ENCODE data around the gene ELMO1. TPM values are rescaled to one million over a fixed set of nuclear protein-coding genes. Genes with fewer than 3 reads are reported as not detected.

Gene ELMO1
- total and polyA plus RNA-seq, 10 of the 15 experiments (the other 5 are each of a cell fraction or from before 2014, with no cell fraction given) = 22.6 to 85.9 (median 56.6) TPM

- TF ChIP-seq, protein P1, sequence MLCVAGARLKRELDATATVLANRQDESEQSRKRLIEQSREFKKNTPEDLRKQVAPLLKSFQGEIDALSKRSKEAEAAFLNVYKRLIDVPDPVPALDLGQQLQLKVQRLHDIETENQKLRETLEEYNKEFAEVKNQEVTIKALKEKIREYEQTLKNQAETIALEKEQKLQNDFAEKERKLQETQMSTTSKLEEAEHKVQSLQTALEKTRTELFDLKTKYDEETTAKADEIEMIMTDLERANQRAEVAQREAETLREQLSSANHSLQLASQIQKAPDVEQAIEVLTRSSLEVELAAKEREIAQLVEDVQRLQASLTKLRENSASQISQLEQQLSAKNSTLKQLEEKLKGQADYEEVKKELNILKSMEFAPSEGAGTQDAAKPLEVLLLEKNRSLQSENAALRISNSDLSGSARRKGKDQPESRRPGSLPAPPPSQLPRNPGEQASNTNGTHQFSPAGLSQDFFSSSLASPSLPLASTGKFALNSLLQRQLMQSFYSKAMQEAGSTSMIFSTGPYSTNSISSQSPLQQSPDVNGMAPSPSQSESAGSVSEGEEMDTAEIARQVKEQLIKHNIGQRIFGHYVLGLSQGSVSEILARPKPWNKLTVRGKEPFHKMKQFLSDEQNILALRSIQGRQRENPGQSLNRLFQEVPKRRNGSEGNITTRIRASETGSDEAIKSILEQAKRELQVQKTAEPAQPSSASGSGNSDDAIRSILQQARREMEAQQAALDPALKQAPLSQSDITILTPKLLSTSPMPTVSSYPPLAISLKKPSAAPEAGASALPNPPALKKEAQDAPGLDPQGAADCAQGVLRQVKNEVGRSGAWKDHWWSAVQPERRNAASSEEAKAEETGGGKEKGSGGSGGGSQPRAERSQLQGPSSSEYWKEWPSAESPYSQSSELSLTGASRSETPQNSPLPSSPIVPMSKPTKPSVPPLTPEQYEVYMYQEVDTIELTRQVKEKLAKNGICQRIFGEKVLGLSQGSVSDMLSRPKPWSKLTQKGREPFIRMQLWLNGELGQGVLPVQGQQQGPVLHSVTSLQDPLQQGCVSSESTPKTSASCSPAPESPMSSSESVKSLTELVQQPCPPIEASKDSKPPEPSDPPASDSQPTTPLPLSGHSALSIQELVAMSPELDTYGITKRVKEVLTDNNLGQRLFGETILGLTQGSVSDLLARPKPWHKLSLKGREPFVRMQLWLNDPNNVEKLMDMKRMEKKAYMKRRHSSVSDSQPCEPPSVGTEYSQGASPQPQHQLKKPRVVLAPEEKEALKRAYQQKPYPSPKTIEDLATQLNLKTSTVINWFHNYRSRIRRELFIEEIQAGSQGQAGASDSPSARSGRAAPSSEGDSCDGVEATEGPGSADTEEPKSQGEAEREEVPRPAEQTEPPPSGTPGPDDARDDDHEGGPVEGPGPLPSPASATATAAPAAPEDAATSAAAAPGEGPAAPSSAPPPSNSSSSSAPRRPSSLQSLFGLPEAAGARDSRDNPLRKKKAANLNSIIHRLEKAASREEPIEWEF (IDR thresholded peaks at IDR 0.05; ENCODE audit: insufficient replicate concordance, low read depth, low read length) = no peak
- TF ChIP-seq SPI1 (IDR thresholded peaks at IDR 0.05; ENCODE audit: borderline replicate concordance, insufficient read depth, low read depth, low read length) = no peak
- TF ChIP-seq, protein P2, sequence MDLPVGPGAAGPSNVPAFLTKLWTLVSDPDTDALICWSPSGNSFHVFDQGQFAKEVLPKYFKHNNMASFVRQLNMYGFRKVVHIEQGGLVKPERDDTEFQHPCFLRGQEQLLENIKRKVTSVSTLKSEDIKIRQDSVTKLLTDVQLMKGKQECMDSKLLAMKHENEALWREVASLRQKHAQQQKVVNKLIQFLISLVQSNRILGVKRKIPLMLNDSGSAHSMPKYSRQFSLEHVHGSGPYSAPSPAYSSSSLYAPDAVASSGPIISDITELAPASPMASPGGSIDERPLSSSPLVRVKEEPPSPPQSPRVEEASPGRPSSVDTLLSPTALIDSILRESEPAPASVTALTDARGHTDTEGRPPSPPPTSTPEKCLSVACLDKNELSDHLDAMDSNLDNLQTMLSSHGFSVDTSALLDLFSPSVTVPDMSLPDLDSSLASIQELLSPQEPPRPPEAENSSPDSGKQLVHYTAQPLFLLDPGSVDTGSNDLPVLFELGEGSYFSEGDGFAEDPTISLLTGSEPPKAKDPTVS (IDR thresholded peaks at IDR 0.05; ENCODE audit: low read depth, low read length) = no peak
These were observed 240.1 kb downstream of the ELMO1 start (continued) for GRCh38 chr7:37208528-37208927.

DNA sequence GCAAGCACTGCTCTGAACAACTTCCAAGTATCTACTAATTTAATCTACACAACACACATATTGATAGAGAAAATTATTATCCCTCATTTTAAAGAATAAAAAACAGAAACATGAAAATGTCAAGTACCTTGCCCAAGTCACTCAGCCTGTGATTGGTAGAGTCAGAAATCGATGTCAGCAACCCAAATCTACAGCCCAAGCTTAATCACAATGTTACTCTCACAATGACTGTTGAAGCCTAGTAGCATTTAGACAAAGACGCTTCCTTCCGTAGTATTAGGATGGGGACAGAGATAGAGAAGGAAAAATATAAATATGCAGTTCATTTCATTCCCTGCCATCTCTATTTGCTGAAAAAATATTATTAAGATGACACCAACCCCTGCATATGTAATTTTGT is 242.5 kb downstream of the ELMO1 start:
- no peak for DNase-seq (ENCODE audit: low read depth, low spot score)
- Histone ChIP-seq H3K27ac (ENCODE audit: control insufficient read depth, insufficient read depth) (no peak overlapping the region), H3K4me3 (no peak overlapping the region), H3K4me1 (ENCODE audit: control insufficient read depth, insufficient read depth, low read length) (peaks cover 13% of the 10 kb centered on the region; the same call in 1 of the 2 replicates), H3K9ac (ENCODE audit: control insufficient read depth, insufficient read depth, low read length) (no peak overlapping the region), H3K27me3 (replicated peaks in 1 of 2; ENCODE audit: control insufficient read depth in 2 of 2, insufficient read depth in 2 of 2, low read length in 1 of 2) (no peaks in the 10 kb centered on the region; a peak in 1 of 4 replicates), H3K79me2 (ENCODE audit: control insufficient read depth, insufficient read depth, low read length) (no peaks in the 10 kb centered on the region), H3K9me3 (replicated peaks; ENCODE audit: control insufficient read depth, insufficient read depth, low read length) (no peaks in the 10 kb centered on the region), H2AFZ (ENCODE audit: control insufficient read depth, low read depth, low read length) (no peak overlapping the region), H3K36me3 (ENCODE audit: control insufficient read depth in 2 of 2, insufficient read depth in 2 of 2, low read length in 1 of 2) (peaks cover 3 to 13% of the 10 kb centered on the region in 2 experiments), H4K20me1 (ENCODE audit: control insufficient read depth, insufficient read depth) (no peaks in the 10 kb centered on the region), H3K4me2 (ENCODE audit: control insufficient read depth, insufficient read depth) (no peak overlapping the region)
- BruUV-seq (replicated peaks) = no TSS peak
- 21% methylated on average over 3 of the region's 3 CpGs for WGBS (ENCODE audit: insufficient coverage, insufficient replicate concordance, low lambda C conversion rate, missing lambda C conversion rate)
- intact Hi-C loops (cut with micrococcal nuclease; ENCODE audit: unreplicated experiment) (no loop called here), in situ Hi-C loops (cut with MboI) (no loop called here)
- POLR2A ChIA-PET = no interaction called here
- CTCF ChIA-PET = interaction anchor here (2.1 to 5.5 kb wide), 2 partner anchors 9 to 148 kb away, joined by 4 to 59 read pairs; no protein-coding TSS in a partner anchor
- TF ChIP-seq, protein P3, sequence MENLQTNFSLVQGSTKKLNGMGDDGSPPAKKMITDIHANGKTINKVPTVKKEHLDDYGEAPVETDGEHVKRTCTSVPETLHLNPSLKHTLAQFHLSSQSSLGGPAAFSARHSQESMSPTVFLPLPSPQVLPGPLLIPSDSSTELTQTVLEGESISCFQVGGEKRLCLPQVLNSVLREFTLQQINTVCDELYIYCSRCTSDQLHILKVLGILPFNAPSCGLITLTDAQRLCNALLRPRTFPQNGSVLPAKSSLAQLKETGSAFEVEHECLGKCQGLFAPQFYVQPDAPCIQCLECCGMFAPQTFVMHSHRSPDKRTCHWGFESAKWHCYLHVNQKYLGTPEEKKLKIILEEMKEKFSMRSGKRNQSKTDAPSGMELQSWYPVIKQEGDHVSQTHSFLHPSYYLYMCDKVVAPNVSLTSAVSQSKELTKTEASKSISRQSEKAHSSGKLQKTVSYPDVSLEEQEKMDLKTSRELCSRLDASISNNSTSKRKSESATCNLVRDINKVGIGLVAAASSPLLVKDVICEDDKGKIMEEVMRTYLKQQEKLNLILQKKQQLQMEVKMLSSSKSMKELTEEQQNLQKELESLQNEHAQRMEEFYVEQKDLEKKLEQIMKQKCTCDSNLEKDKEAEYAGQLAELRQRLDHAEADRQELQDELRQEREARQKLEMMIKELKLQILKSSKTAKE (IDR thresholded peaks at IDR 0.05; ENCODE audit: low read depth, poor library complexity, severe bottlenecking) = no peak
- TF ChIP-seq PAX5 (IDR thresholded peaks at IDR 0.05; ENCODE audit: borderline replicate concordance, low read depth, low read length) (no peak), ZBED1 (IDR thresholded peaks at IDR 0.05; ENCODE audit: borderline replicate concordance) (no peak), ZNF207 (IDR thresholded peaks at IDR 0.05; ENCODE audit: borderline replicate concordance) (no peak), TCF12 (IDR thresholded peaks at IDR 0.05; ENCODE audit: low read depth, low read length) (no peak), CREB1 (IDR thresholded peaks at IDR 0.05; ENCODE audit: low read depth) (no peak), KAT2A (conservative IDR thresholded peaks at IDR 0.05; ENCODE audit: control insufficient read depth, low read depth, low read length) (no peak), STAT3 (IDR thresholded peaks at IDR 0.05; ENCODE audit: low read depth, low read length) (no peak)
- TF ChIP-seq, protein P4, sequence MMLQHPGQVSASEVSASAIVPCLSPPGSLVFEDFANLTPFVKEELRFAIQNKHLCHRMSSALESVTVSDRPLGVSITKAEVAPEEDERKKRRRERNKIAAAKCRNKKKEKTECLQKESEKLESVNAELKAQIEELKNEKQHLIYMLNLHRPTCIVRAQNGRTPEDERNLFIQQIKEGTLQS (IDR thresholded peaks at IDR 0.05; ENCODE audit: borderline replicate concordance, extremely low read depth, low read depth, low read length) = no peak
- ATAC-seq = no peak
- SMC1A ChIA-PET (ENCODE audit: uncharacterized antibody, unreplicated experiment) = interaction anchor here (5.6 kb wide), 1 partner anchor 148 kb away, joined by 39 read pairs; no protein-coding TSS in a partner anchor
- RAD21 ChIA-PET (ENCODE audit: unreplicated experiment) = no interaction called here
- no peak for FAIRE-seq

Data from GM12878 (cell line).